DND-41 (cell line): ENCODE results near the gene EPHB3.

Experiments used
- CTCF ChIP-seq: IDR thresholded peaks from 2 replicates; pipeline ENCODE4 v1.5.1; 2012; ENCODE audit warnings: borderline replicate concordance, low read length, moderate library complexity, mild to moderate bottlenecking; ENCODE audit not compliant: poor library complexity, severe bottlenecking; ENCODE audit errors: extremely low read depth
- EZH2 ChIP-seq: IDR thresholded peaks from 3 replicates; pipeline ENCODE4 v1.6.1; 2012; ENCODE audit warnings: borderline replicate concordance, low read depth, mild to moderate bottlenecking, moderate library complexity, low read length, inconsistent platforms; ENCODE audit not compliant: severe bottlenecking

GRCh38 chr3:184600685-184601377 is 39.2 kb downstream of the EPHB3 start:
- TF ChIP-seq CTCF (no peak), EZH2 (no peak)
